ENCODE measurements around the gene CDH3.

The CDH3 gene

DNA sequence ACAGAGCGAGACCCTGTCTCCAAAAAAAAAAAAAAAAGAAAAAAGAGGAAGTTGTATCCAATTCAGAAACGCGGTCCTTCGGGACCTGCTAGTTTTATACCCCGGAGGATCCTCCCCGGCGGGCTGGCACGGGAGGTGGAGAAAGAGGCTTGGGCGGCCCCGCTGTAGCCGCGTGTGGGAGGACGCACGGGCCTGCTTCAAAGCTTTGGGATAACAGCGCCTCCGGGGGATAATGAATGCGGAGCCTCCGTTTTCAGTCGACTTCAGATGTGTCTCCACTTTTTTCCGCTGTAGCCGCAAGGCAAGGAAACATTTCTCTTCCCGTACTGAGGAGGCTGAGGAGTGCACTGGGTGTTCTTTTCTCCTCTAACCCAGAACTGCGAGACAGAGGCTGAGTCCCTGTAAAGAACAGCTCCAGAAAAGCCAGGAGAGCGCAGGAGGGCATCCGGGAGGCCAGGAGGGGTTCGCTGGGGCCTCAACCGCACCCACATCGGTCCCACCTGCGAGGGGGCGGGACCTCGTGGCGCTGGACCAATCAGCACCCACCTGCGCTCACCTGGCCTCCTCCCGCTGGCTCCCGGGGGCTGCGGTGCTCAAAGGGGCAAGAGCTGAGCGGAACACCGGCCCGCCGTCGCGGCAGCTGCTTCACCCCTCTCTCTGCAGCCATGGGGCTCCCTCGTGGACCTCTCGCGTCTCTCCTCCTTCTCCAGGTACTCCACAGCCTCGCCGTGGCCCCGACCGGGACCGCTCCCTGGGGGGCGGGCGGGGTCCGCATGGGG is at the start of gene CDH3:
Gene CDH3 (plus strand): TSS at position 596 of the 779 bp plus-strand sequence. CDS start 70 bp downstream, at position 666.
- no peak for DNase-seq

- DNase-seq, result no peak
Measured at GRCh38 chr16:68596266-68596665, 48.8 kb upstream of the CDH3 start.

DNA sequence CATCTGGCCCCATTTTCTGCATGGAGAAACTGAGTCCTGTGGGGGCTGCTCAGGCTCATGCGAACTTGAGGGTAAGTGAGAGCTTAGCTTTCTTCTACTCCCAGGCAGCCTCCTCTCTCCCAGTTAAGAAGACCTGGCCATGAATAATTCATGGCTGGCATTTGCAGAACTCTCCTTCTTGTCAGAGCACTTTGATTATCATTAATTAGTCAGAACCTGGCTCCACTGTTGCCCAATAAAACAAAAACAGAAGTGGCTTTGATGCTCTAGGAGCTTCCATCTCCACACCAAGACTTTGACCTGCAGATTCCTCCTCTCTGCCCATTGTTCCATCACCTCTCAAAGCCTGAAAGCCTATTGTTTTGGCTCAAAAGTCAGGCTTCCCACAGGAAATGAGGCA is 45.5 kb upstream of the CDH3 start:
- DNase-seq, result no peak

GRCh38 chr16:68605746-68606145 is 39.4 kb upstream of the CDH3 start:
- DNase-seq, result no peak

DNA sequence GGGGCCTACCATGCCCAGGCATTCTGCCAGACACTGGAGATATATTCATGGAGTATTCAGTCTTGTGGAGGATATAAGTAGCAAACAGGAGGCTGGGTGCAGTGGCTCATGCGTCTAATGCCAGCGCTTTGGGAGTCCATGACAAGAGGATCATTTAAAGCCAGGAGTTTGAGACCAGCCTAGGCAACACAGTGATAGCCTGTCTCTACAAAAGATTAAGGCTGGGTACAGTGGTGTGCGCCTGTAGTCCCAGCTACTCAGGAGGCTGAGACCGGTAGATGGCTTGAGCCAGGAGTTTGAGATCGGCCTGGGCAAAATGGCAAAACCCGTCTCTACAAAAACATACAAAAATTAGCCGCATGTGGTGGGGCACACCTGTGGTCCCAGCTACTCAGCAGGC is 37.7 kb upstream of the CDH3 start:
- DNase-seq, result no peak

GRCh38 chr16:68608330-68608729 is 36.8 kb upstream of the CDH3 start:
- DNase-seq, result no peak

DNA sequence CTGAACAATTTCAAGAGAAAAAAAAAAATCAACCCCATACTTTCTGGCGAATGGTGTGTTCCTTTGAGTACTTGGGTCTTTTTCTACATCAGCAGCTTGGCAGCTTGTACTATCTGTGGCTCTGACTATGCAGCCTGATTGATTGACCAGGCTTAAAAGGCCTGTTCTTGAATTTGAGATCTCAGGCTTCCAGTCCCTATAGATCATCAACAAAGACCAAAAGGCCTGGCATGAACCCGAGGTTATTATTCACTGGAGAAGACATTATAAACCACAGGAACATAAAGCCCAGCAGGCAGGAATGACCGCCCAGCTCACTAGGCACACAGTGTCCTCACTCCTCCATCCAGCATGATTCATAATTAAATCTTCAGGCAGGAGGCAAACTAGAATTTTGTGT is 32.1 kb upstream of the CDH3 start:
- DNase-seq, result no peak

DNA sequence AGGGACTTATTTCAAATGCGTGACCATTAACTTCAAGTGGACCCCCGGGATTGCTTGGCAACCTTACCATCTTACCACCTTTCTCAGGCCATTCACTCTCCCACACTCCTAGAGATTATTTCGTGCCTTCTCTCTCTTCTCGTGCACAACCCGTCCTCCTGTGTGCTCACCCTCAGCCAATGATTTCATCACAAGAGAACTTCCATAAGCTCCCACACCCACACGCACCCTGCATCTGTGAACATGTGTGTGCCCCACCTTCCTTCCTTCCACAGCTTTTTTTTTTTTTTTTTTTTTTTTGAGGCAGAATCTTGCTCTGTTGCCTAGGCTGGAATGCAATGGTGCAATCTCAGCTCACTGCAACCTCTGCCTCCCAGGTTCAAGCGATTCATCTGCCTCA is 27.4 kb upstream of the CDH3 start:
- no peak for DNase-seq

GRCh38 chr16:68626557-68626956 is 18.6 kb upstream of the CDH3 start:
- no peak for DNase-seq

DNA sequence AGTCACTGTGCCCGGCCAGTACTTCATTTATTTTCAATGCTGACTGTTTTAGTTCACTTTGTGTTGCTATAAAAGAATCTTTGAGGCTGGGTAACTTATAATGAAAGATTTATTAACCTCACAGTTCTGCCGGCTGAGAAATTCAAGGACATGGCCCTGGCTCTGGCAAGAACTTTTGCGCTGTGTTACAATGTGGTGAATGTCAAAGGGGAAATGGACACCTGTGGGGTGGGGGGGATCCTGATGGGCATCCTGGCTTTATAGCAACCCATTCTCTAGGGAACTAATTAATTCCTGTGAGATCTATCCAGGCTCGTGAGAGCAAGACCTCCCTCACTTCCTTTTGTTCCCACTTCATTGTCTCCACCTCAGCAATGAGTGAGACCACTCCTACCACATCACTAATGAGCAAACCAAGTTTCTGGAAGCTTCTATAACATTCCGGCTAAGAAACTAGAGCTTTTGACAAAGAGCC is 17.1 kb upstream of the CDH3 start:
- no peak for DNase-seq

- DNase-seq, result no peak
Measured at GRCh38 chr16:68629351-68629910, 15.7 kb upstream of the CDH3 start.

DNA sequence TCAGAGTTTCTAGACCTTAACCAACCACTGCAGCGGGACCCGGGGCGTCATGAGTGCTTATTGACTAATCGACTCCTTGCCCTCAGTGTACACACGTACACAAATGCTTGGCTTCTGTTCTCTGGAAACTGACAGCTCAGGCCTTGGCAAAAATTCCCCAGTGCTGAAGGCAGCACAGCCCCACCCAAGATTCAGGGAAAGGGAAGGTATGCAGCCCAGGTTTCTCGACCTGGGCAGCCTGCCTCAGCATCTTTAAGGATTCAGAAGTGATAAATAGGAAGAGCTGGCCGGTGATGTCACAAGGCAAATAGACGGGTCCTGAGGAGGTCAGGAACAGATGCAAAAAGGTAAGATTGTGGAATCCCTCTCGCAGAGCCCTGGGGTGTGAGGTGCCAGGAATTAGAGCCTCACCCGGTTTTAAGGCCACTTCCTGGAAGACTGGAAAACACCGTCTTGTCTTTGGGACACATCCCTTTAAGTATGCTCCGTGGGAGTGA is 9.0 kb upstream of the CDH3 start:
- DNase-seq, result no peak

DNA sequence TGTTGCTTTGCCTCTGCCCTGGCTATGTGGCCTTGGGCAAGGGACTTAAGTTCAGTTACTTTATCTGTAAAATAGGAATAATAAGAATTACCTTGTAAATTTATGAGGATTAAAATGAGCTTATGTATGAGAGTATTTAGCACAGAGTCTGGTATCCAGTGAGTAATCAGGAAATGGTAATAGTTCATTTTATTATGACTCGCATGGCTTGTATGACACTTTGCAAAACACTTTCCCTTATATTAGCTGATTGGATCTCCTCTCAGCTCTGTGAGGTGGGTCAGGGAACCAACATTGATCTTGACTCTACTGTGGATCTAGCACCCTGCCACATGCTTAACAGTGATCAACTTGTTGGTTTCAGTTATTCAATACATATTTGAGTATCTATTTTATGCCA is 8.3 kb upstream of the CDH3 start:
- no peak for DNase-seq

GRCh38 chr16:68640972-68641371 is 4.1 kb upstream of the CDH3 start:
- DNase-seq, result no peak

DNA sequence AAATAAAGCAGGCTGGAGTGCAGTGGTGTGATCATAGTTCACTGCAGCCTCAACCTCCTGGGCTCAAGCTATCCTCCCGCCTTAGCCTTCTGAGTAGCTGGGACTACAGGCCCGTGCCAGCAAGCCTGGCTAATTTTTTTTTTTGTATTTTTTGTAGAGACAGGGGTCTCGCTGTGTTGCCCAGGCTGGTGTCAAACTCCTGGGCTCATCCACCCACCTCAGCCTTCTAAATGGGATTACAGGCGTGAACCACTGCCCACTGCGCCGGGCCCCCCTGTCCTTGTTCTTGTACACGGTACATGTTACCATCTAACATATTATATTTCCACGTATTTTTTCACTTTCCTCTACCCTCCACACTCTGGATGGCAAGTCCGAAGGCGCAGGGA is 3.1 kb upstream of the CDH3 start:
- no peak for DNase-seq

DNA sequence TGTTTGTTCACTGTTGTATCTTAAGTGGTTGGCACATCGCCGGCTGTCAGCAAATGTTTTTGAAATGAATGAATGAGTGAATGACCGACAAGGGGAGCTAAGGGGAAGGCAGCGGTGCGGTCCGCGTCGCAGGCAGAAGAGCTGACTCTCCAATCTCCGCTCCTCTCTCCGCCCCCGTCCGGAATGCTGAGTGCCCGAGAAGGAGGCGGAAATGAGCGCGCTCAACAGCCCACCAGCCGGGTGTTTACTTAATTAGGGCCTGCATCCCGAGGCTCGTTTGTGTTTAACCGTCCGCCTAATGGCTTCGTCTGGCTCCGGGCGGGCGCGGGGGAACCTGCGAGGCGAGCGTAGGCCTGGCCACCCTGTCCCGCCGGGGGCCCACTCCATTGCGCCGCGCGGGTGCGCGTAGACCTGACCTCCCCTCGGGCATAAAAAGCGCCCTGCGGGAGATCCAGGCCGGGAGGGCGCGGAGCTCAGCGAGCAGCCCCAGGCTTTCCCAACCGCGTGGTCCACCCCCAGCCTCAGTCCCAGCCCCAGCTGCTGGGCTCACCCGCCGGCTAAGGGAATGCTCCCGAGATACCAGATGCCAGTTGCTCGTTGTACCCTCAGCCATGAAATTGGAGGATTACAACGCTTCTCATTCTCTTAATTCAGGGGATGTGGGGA is 2.5 kb upstream of the CDH3 start:
- DNase-seq, result no peak

GRCh38 chr16:68643227-68643626 is 1.9 kb upstream of the CDH3 start:
- no peak for DNase-seq

DNA sequence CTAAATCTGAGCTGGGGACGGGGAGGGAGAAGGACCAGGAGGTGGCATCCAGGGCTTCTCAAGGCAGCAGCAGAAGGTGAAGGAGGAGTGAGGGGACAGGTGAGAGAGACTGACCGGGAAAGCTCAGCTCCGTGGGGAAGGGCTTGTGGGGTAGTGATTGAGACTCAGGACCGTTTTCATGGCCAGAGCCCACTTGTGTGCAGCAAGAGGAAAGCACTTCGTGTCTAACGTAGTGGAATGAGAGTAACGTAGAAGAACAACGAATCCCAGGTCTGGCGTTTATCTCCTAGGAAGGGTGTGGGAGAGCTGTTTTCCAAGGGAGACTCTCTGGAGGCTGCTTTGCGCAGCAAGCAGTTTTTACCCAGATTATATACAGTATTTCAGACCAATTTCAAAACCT is 1.3 kb upstream of the CDH3 start:
- DNase-seq, result no peak

- DNase-seq, result no peak
Measured at GRCh38 chr16:68644296-68644695, 814 bp upstream of the CDH3 start.

DNA sequence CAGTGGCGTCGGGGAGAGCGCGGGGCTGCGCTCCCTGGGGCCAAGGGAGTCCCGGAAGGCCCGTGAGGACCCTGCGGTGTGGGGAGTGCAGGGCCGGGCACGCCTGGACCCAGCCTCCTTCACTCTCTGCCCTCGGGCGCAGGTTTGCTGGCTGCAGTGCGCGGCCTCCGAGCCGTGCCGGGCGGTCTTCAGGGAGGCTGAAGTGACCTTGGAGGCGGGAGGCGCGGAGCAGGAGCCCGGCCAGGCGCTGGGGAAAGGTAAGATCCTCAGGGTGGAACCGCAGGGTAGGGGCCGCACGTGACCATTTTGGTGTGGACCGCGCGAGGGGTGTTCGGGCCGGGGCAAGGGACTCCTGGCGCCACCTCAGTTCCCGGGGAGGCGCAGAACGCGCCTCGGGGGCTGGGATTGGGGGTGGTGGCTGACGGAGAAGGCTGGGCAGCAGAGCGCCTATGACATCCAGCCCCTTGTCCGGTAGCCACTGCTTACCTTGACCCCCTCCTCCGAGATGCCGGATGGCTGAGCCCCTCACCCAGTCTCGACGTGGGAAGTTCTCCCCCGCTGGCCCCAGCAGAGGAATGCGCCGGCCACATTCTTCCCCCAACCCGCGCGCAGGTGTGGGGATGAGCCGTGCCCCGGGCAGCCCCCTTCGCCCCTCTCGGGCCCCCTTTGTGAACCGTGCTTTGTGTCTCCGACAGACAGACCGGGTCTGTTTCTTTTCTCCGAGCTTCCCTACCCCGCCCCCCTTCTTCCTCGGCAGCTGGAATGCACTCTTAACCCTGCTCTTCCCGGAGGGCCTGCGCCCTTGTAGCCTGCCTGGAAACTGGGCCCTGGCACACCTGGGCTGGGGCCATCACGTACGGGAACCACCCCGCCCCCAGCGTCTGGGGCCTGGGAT is 631 bp downstream of the CDH3 start:
- DNase-seq, result peak; percentile 35

DNA sequence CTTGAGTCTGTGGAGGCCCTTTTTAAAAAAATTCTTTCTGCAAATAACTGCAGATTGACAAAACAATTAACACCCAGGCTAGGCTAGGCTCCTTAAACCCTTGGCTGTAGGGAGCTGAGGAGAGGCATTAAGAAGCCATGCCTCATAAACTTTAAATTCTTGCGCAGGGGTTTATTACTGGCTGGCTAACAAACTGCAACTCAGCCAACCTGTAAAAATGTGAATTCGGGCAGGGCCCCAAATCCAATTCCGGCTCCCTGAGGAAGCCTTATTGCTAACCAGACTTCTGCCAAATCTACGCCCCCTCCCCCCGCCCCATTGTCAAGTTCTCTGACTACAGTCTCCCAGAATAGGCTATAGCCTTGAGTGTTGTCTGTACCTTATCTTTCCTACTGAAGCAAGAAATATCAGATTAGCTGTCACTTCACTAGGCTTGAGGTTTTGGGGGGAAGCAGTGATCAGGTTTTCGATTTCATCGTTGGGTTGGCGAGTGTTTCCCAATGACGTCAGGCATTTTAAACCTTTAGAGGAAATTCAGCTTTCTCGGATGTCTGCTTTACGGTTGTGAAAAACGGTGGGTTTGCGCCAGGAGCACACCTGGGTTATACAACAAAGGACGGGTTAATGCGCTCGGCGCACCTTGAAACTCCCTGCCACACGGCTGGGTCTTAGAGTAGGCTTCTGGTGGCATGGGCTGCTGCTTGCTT is 2.0 kb downstream of the CDH3 start:
- no peak for DNase-seq

DNA sequence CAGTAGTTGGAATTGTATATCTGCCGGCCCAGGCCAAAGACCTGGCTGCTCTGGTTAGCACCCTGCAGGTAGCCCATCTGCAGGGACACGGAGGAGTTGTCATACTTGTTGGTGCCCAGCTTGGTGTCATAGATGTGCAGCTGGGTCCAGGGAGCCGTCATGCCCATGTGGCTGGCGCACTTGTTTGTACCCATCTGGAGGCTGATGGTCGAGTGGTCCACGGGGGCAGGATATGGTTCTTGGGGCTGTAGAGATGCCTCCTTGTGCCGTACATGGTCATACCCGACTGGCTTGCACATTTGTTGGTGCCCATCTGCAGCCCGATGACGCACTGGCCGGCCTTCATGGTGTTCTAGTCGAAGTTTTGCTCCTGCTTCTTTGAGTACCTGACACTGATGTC is 6.0 kb downstream of the CDH3 start:
- DNase-seq, result no peak

Measured in 8988T (cell line).